Type B pancreatic cell (in vitro differentiated cells): ENCODE measurements around the gene SLC25A43. TPM values are rescaled to one million over a fixed set of nuclear protein-coding genes. Genes with fewer than 3 reads are reported as not detected.

Source experiments
- DNase-seq: peaks from one replicate; pipeline ENCODE4 v3.0.0; 2021; ENCODE audit warnings: mixed read lengths; ENCODE audit not compliant: unreplicated experiment; ENCODE audit errors: extremely low spot score
- H3K27ac Mint-ChIP-seq: 2 replicates; pipeline ENCODE4 v1.8.0; 2021; ENCODE audit warnings: mild to moderate bottlenecking, mixed read lengths
- H3K27me3 Mint-ChIP-seq: 2 replicates; pipeline ENCODE4 v1.8.0; 2021; ENCODE audit warnings: mixed read lengths
- H3K36me3 Mint-ChIP-seq: 2 replicates; pipeline ENCODE4 v1.8.0; 2021; ENCODE audit warnings: mixed read lengths
- H3K4me1 Mint-ChIP-seq: one replicate; pipeline ENCODE4 v1.8.0; 2021; ENCODE audit warnings: mixed read lengths; ENCODE audit not compliant: unreplicated experiment
- H3K4me3 Mint-ChIP-seq: 2 replicates; pipeline ENCODE4 v1.8.0; 2021; ENCODE audit warnings: mild to moderate bottlenecking, mixed read lengths
- H3K9me3 Mint-ChIP-seq: 2 replicates; pipeline ENCODE4 v1.8.0; 2021; ENCODE audit warnings: mixed read lengths
- total RNA-seq: library from RNA; stranded (reverse); gene quantifications from 2 replicates; pipeline ENCODE4 v1.2.1, GENCODE V29; 2021; ENCODE audit warnings: low replicate concordance
- TF ChIP-seq, protein P1 (sequence below): fragments of 200-600 bp; sonication (generic); conservative IDR thresholded peaks from 2 replicates; pipeline ENCODE4 v1.5.0; 2021; ENCODE audit warnings: antibody characterized with exemption, mild to moderate bottlenecking

Gene SLC25A43
- total RNA-seq, 1 donor from 2014 or later: 7.4 TPM

GRCh38 chrX:119497185-119497584 lies 98.0 kb downstream of the SLC25A43 start:
- no peak for DNase-seq
- Mint-ChIP-seq H3K4me1 (peaks cover 5% of the 10 kb centered on the region), H3K4me3 (no peak overlapping the region), H3K9me3 (no peaks in the 10 kb centered on the region), H3K27me3 (no peaks in the 10 kb centered on the region), H3K27ac (no peak overlapping the region), H3K36me3 (no peaks in the 10 kb centered on the region)
- TF ChIP-seq, protein P1, sequence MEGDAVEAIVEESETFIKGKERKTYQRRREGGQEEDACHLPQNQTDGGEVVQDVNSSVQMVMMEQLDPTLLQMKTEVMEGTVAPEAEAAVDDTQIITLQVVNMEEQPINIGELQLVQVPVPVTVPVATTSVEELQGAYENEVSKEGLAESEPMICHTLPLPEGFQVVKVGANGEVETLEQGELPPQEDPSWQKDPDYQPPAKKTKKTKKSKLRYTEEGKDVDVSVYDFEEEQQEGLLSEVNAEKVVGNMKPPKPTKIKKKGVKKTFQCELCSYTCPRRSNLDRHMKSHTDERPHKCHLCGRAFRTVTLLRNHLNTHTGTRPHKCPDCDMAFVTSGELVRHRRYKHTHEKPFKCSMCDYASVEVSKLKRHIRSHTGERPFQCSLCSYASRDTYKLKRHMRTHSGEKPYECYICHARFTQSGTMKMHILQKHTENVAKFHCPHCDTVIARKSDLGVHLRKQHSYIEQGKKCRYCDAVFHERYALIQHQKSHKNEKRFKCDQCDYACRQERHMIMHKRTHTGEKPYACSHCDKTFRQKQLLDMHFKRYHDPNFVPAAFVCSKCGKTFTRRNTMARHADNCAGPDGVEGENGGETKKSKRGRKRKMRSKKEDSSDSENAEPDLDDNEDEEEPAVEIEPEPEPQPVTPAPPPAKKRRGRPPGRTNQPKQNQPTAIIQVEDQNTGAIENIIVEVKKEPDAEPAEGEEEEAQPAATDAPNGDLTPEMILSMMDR: no peak

- TF ChIP-seq, protein P1: no peak
- H3K27ac Mint-ChIP-seq: no peak overlapping the region
- no peaks in the 10 kb centered on the region for H3K36me3 Mint-ChIP-seq
- H3K4me1 Mint-ChIP-seq: no peaks in the 10 kb centered on the region
- no peak for DNase-seq
- H3K9me3 Mint-ChIP-seq: no peaks in the 10 kb centered on the region
- H3K27me3 Mint-ChIP-seq: no peaks in the 10 kb centered on the region
- H3K4me3 Mint-ChIP-seq: no peak overlapping the region
These were observed 101.1 kb downstream of the SLC25A43 start for GRCh38 chrX:119500061-119500800.

- Mint-ChIP-seq H3K27ac (peak overlapping the region; percentile 62), H3K36me3 (no peaks in the 10 kb centered on the region), H3K27me3 (no peaks in the 10 kb centered on the region), H3K4me1 (no peaks in the 10 kb centered on the region), H3K4me3 (no peak overlapping the region), H3K9me3 (no peaks in the 10 kb centered on the region)
- no peak for DNase-seq
- TF ChIP-seq, protein P1: no peak
These were observed 102.5 kb downstream of the SLC25A43 start for GRCh38 chrX:119501511-119502148.

- no peak overlapping the region for H3K4me3 Mint-ChIP-seq
- H3K4me1 Mint-ChIP-seq: no peaks in the 10 kb centered on the region
- TF ChIP-seq, protein P1: no peak
- DNase-seq: no peak
- no peaks in the 10 kb centered on the region for H3K27me3 Mint-ChIP-seq
- H3K36me3 Mint-ChIP-seq: no peaks in the 10 kb centered on the region
- no peaks in the 10 kb centered on the region for H3K9me3 Mint-ChIP-seq
- H3K27ac Mint-ChIP-seq: peak overlapping the region; percentile 46
These were observed 103.8 kb downstream of the SLC25A43 start for GRCh38 chrX:119502727-119503483.

DNA sequence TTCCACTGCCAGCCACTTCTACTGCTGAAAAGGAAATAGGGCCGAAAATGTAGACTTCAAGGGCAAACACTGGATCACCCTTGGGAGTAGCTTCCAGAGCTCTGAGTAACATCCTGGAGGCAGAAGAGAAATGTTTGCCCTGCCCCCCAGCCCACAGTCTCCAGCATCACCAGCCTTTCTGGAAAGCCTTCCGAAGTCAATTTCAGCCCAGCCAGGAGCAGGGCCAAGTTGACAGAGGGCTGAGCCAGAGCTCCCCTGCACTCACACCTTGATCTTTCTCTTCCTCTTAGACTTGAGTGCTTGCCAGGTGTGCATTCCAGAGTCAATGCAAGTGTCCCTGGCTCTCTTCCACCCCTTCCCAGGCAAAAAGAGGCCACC lies 104.3 kb downstream of the SLC25A43 start:
- no peaks in the 10 kb centered on the region for H3K4me1 Mint-ChIP-seq
- no peaks in the 10 kb centered on the region for H3K27me3 Mint-ChIP-seq
- no peak overlapping the region for H3K4me3 Mint-ChIP-seq
- H3K27ac Mint-ChIP-seq: no peak overlapping the region
- TF ChIP-seq, protein P1: no peak
- H3K9me3 Mint-ChIP-seq: no peaks in the 10 kb centered on the region
- no peaks in the 10 kb centered on the region for H3K36me3 Mint-ChIP-seq
- DNase-seq: no peak

Other genes with a start within 250 kb of the SLC25A43 start
- 97.0 and 206 TPM in 2 replicates for gene PGRMC1, start 163.1 kb upstream of the SLC25A43 start, total RNA-seq
- 428 and 470 TPM in 2 replicates for gene SLC25A5, start 69.1 kb downstream of the SLC25A43 start, total RNA-seq
- gene STEEP1, start 166.1 kb downstream of the SLC25A43 start, total RNA-seq: 19.7 and 23.0 TPM in 2 replicates
- gene UBE2A, start 175.2 kb downstream of the SLC25A43 start, total RNA-seq: 48.0 and 54.1 TPM in 2 replicates
- gene NKRF, start 207.1 kb downstream of the SLC25A43 start, total RNA-seq: 11.0 and 11.8 TPM in 2 replicates